CD4-positive, alpha-beta memory T cell (primary cell): ENCODE results near the gene NRXN3. TPM values are rescaled to one million over a fixed set of nuclear protein-coding genes. Genes with fewer than 3 reads are reported as not detected.
"Not testable (repeated sequence)": the region's sequence is repeated elsewhere in the genome, so short reads cannot be mapped to it uniquely, and the experiment has no call there.

ENCODE experiments used
- CTCF ChIA-PET: fragments of 350-600 bp; sonication (Branson Sonifier 250); formaldehyde crosslinking; loops from one replicate; lab custom pipeline; 2021; ENCODE audit warnings: inconsistent platforms; ENCODE audit not compliant: partially characterized antibody; lab: Charles Lee
- POLR2A ChIA-PET: fragments of 350-600 bp; sonication (Branson Sonifier 250); formaldehyde crosslinking; loops from one replicate; lab custom pipeline; 2021; ENCODE audit not compliant: partially characterized antibody; lab: Charles Lee
- DNase-seq, 5 donors: peaks; one replicate each; pipeline versions ENCODE4 v3.0.0 to v3.0.0-alpha.2; 2020 to 2022; ENCODE audit warnings: mixed read lengths in 1 of 5
- H3K27ac ChIP-seq: one replicate; pipeline ENCODE4 v1.7.0; 2013; ENCODE audit warnings: low read depth, low read length
- H3K27me3 ChIP-seq: 2 replicates; pipeline ENCODE4 v1.7.0; 2013; ENCODE audit warnings: mild to moderate bottlenecking, low read length, moderate library complexity; ENCODE audit not compliant: insufficient read depth
- H3K36me3 ChIP-seq: 2 replicates; pipeline ENCODE4 v1.7.0; 2013; ENCODE audit warnings: mild to moderate bottlenecking, low read length, moderate library complexity; ENCODE audit not compliant: insufficient read depth
- H3K4me1 ChIP-seq: 2 replicates; pipeline ENCODE4 v1.7.0; 2013; ENCODE audit warnings: mild to moderate bottlenecking, low read length, moderate library complexity; ENCODE audit not compliant: insufficient read depth
- H3K4me3 ChIP-seq, 2 donors: one replicate each; pipeline ENCODE4 v1.7.0; 2013; ENCODE audit warnings: low read length in 2 of 2, mild to moderate bottlenecking in 1 of 2
- H3K9me3 ChIP-seq, 2 donors: one replicate each; pipeline ENCODE4 v1.7.0; 2013; ENCODE audit warnings: low read length in 2 of 2, control low read depth in 1 of 2; ENCODE audit not compliant: control insufficient read depth in 1 of 2
- H3K27ac Mint-ChIP-seq, 7 donors: one replicate each; pipeline ENCODE4 v1.8.0; 2020 to 2021; ENCODE audit warnings: mixed read lengths in 7 of 7, mild to moderate bottlenecking in 6 of 7, inconsistent platforms in 3 of 7, moderate library complexity in 3 of 7
- H3K27me3 Mint-ChIP-seq, 2 donors: one replicate each; pipeline ENCODE4 v1.8.0; 2020 to 2021; ENCODE audit warnings: mixed read lengths in 2 of 2
- H3K36me3 Mint-ChIP-seq, 2 donors: one replicate each; pipeline ENCODE4 v1.8.0; 2020 to 2021; ENCODE audit warnings: mixed read lengths in 2 of 2, inconsistent platforms in 1 of 2, mild to moderate bottlenecking in 1 of 2
- H3K4me1 Mint-ChIP-seq, 4 donors: one replicate each; pipeline ENCODE4 v1.8.0; 2020 to 2021; ENCODE audit warnings: mixed read lengths in 4 of 4, mild to moderate bottlenecking in 1 of 4
- H3K4me3 Mint-ChIP-seq, 8 donors: one replicate each; pipeline ENCODE4 v1.8.0; 2020 to 2021; ENCODE audit warnings: mixed read lengths in 8 of 8, mild to moderate bottlenecking in 7 of 8, moderate library complexity in 6 of 8, inconsistent platforms in 3 of 8
- H3K9me3 Mint-ChIP-seq, 8 donors: one replicate each; pipeline ENCODE4 v1.8.0; 2020 to 2021; ENCODE audit warnings: mixed read lengths in 8 of 8, mild to moderate bottlenecking in 5 of 8, inconsistent platforms in 3 of 8, moderate library complexity in 1 of 8
- intact Hi-C: fragments of 100-400 bp; cut with micrococcal nuclease; formaldehyde crosslinking; loops from one replicate; pipeline ENCODE4 v1.15.1; 2023
- polyA plus RNA-seq, 2 donors: library from polyadenylated mRNA; unstranded; fragments of 300-500 nt; fragmentation: Illumina TruSeq; gene quantifications; one replicate each; pipeline ENCODE4 v1.2.3, GENCODE V29; 2021
- total RNA-seq, 2 experiments: library from RNA; stranded (reverse); gene quantifications; one replicate each; pipeline ENCODE4 v1.2.3, GENCODE V29; 2021

NRXN3 gene
- total and polyA plus RNA-seq, 4 experiments from 2014 or later: not detected

DNA sequence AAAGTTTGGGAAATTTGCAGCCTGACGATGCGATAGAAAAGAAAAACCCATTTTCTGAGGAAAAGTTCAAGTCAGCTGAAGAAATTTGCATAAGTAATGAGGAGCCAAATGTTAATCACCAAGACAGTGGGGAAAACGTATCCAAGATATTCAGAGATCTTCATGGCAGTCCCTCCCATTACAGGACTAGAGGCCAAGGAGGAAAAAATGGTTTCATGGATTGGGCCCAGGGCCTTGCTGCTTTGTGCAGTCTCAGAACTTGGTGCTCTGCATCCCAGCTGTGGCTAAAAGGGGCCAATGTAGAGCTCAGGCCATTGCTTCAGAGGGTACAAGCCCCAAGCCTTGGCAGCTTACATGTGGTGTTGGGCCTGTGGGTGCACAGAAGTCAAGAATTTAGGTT is 403.6 kb downstream of the NRXN3 start:
- H3K4me1 Mint-ChIP-seq, H3K36me3 ChIP-seq, H3K36me3 Mint-ChIP-seq, H3K4me3 ChIP-seq, H3K27ac ChIP-seq, H3K4me3 Mint-ChIP-seq, POLR2A ChIA-PET, H3K4me1 ChIP-seq, DNase-seq, CTCF ChIA-PET, H3K27ac Mint-ChIP-seq, intact Hi-C loops, H3K27me3 Mint-ChIP-seq, H3K27me3 ChIP-seq: not testable (repeated sequence)
- H3K9me3 ChIP-seq: peaks cover 0 to 10% of the 10 kb centered on the region in 2 donors
- peaks cover 0 to 30% (median 21%) of the 10 kb centered on the region in 8 donors for H3K9me3 Mint-ChIP-seq

- Mint-ChIP-seq H3K27ac (no peak overlapping the region), H3K36me3 (no peaks in the 10 kb centered on the region), H3K9me3 (peaks cover 0 to 30% (median 21%) of the 10 kb centered on the region in 8 donors), H3K27me3 (no peaks in the 10 kb centered on the region), H3K4me3 (no peak overlapping the region), H3K4me1 (no peaks in the 10 kb centered on the region)
- CTCF ChIA-PET: interaction anchor here (1.2 to 4.2 kb wide), 2 partner anchors 10 to 21 kb away, joined by 6 to 24 read pairs; no protein-coding TSS in a partner anchor
- POLR2A ChIA-PET: no interaction called here
- H3K27me3 ChIP-seq: no peaks in the 10 kb centered on the region
- no peak overlapping the region for H3K27ac ChIP-seq
- H3K9me3 ChIP-seq: peaks cover 0 to 10% of the 10 kb centered on the region in 2 donors
- no peak for DNase-seq
- no peaks in the 10 kb centered on the region for H3K36me3 ChIP-seq
- intact Hi-C loops: no loop called here
- no peaks in the 10 kb centered on the region for H3K4me1 ChIP-seq
- H3K4me3 ChIP-seq: no peak overlapping the region
Observed at GRCh38 chr14:78576437-78577166, 406.4 kb downstream of the NRXN3 start.

DNA sequence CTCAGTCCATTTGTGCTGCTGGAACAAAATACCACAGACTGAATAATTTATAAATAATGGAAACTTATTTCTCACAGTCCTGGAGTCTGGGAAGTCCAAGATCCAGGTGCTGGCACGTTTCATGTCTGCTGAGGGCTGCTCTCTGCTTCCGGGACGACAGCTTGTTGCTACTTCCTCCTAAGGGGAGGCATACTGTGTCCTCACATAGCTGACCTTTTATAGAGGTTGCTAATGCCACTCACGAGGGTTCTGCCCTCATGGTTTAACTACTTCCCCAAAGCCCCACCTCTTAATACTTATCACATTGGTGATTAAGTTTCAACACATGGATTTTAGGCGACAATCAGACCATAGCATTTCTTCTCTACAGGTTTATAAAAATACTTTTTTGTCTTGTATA is 411.1 kb downstream of the NRXN3 start:
- Histone ChIP-seq H3K9me3 (no peaks in the 10 kb centered on the region), H3K36me3 (no peaks in the 10 kb centered on the region), H3K27me3 (no peaks in the 10 kb centered on the region), H3K4me1 (no peaks in the 10 kb centered on the region), H3K4me3 (no peak overlapping the region), H3K27ac (no peak overlapping the region)
- peaks cover 0 to 4% (median 0%) of the 10 kb centered on the region in 8 donors for H3K9me3 Mint-ChIP-seq
- H3K27me3 Mint-ChIP-seq: peaks cover 3 to 7% of the 10 kb centered on the region in 2 donors
- H3K4me1 Mint-ChIP-seq: no peaks in the 10 kb centered on the region
- no peak overlapping the region for H3K4me3 Mint-ChIP-seq
- CTCF ChIA-PET: interaction anchor here (1.1 kb wide), 1 partner anchor 14 kb away, joined by 3 read pairs; no protein-coding TSS in a partner anchor
- no peaks in the 10 kb centered on the region for H3K36me3 Mint-ChIP-seq
- intact Hi-C loops: no loop called here
- POLR2A ChIA-PET: no interaction called here
- no peak for DNase-seq
- H3K27ac Mint-ChIP-seq: no peak overlapping the region

DNA sequence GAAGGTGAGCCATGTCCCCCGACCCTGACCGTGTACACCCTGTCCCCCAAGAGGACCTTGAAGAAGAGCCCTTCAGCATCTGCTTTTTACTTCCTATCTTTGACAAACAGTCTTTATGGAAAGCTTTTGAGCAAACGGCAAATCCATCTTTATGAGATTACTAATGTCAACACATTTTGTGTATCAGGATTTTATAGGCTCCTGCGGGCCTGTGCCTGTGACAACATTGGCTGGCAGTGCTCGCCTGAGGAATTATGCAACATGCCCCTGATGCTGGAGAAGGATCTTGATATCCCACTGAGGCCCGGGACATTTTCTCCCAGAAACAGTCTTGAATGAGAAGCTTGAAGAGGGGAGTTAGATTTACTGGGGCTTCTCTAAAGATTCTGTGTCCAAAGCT is 416.5 kb downstream of the NRXN3 start:
- H3K9me3 ChIP-seq: no peaks in the 10 kb centered on the region
- H3K4me3 ChIP-seq: no peak overlapping the region
- H3K4me1 ChIP-seq: no peaks in the 10 kb centered on the region
- no peaks in the 10 kb centered on the region for H3K4me1 Mint-ChIP-seq
- peaks cover 0 to 2% (median 0%) of the 10 kb centered on the region in 8 donors for H3K9me3 Mint-ChIP-seq
- no peaks in the 10 kb centered on the region for H3K36me3 Mint-ChIP-seq
- peaks cover 3 to 7% of the 10 kb centered on the region in 2 donors for H3K27me3 Mint-ChIP-seq
- ChIA-PET CTCF (interaction anchor here (1.1 kb wide), 1 partner anchor 11 kb away, joined by 3 read pairs; no protein-coding TSS in a partner anchor), POLR2A (no interaction called here)
- no peak overlapping the region for H3K27ac ChIP-seq
- intact Hi-C loops: no loop called here
- no peak overlapping the region for H3K27ac Mint-ChIP-seq
- no peaks in the 10 kb centered on the region for H3K27me3 ChIP-seq
- no peak for DNase-seq
- H3K4me3 Mint-ChIP-seq: no peak overlapping the region
- no peaks in the 10 kb centered on the region for H3K36me3 ChIP-seq

DNA sequence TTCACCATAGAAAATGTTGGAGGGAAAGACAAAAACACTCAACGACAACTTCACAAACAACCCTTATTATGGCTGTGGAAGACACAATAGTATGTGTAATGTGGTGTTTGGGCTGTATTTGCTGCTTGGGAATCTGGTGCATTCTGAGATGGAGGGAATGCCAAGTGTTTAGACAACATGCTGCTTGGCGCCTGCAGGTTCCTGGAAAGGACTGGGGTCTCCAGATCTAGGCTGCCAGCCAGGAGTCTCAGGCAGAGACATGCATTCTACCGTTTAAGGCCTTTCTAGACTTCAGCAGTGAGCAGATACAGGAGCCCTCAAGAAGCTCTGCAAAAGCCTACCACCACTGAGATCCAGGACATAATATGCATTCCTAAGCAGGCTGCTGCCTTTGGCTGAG is 418.7 kb downstream of the NRXN3 start:
- H3K4me1 ChIP-seq: no peaks in the 10 kb centered on the region
- H3K9me3 Mint-ChIP-seq: peaks cover 0 to 2% (median 0%) of the 10 kb centered on the region in 8 donors
- H3K27ac ChIP-seq: no peak overlapping the region
- no peaks in the 10 kb centered on the region for H3K36me3 Mint-ChIP-seq
- no peak overlapping the region for H3K4me3 ChIP-seq
- CTCF ChIA-PET: no interaction called here
- no peaks in the 10 kb centered on the region for H3K9me3 ChIP-seq
- H3K4me3 Mint-ChIP-seq: no peak overlapping the region
- H3K27me3 ChIP-seq: no peaks in the 10 kb centered on the region
- H3K27me3 Mint-ChIP-seq: peaks cover 2% of the 10 kb centered on the region in 2 donors
- intact Hi-C loops: no loop called here
- POLR2A ChIA-PET: no interaction called here
- no peak overlapping the region for H3K27ac Mint-ChIP-seq
- H3K36me3 ChIP-seq: no peaks in the 10 kb centered on the region
- H3K4me1 Mint-ChIP-seq: no peaks in the 10 kb centered on the region
- DNase-seq: no peak

- Histone ChIP-seq H3K4me3 (no peak overlapping the region), H3K27me3 (no peaks in the 10 kb centered on the region), H3K4me1 (no peaks in the 10 kb centered on the region), H3K36me3 (no peaks in the 10 kb centered on the region), H3K27ac (no peak overlapping the region), H3K9me3 (no peaks in the 10 kb centered on the region)
- Mint-ChIP-seq H3K36me3 (no peaks in the 10 kb centered on the region), H3K27me3 (no peaks in the 10 kb centered on the region), H3K4me1 (no peaks in the 10 kb centered on the region), H3K27ac (no peak overlapping the region), H3K4me3 (no peak overlapping the region), H3K9me3 (peaks cover 0 to 2% (median 0%) of the 10 kb centered on the region in 8 donors)
- intact Hi-C loops: no loop called here
- POLR2A ChIA-PET: no interaction called here
- no peak for DNase-seq
- CTCF ChIA-PET: no interaction called here
Observed at GRCh38 chr14:78592616-78593219, 422.5 kb downstream of the NRXN3 start.

DNA sequence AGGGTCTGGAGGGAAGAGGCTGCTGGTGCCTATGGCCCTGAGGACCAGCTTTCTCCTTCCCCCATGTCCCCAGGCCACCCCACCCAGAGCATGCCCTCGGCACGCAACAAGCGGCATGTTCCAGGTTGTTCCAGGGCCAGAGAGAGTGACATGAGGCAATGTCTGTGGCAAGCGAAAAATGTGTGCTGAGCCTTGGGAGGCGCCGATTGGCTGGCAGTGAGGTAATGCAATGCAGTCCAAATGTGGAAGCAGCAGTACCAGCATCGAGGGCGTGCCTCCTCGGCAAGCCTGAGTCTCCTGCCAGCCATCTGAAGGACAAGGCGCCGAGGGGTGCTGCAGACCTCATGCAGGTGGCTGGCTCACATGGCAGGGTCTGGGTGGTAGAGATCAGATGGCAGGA is 423.8 kb downstream of the NRXN3 start:
- Mint-ChIP-seq H3K4me3 (no peak overlapping the region), H3K27me3 (no peaks in the 10 kb centered on the region), H3K4me1 (peaks cover 0 to 1% (median 0%) of the 10 kb centered on the region in 4 donors), H3K36me3 (no peaks in the 10 kb centered on the region), H3K27ac (no peak overlapping the region), H3K9me3 (peaks cover 0 to 2% (median 0%) of the 10 kb centered on the region in 8 donors)
- no peaks in the 10 kb centered on the region for H3K9me3 ChIP-seq
- H3K4me3 ChIP-seq: no peak overlapping the region
- H3K27me3 ChIP-seq: no peaks in the 10 kb centered on the region
- H3K27ac ChIP-seq: no peak overlapping the region
- CTCF ChIA-PET: no interaction called here
- no peaks in the 10 kb centered on the region for H3K36me3 ChIP-seq
- POLR2A ChIA-PET: no interaction called here
- DNase-seq: no peak
- intact Hi-C loops: no loop called here
- H3K4me1 ChIP-seq: no peaks in the 10 kb centered on the region
